OCI-LY3 (cell line): ENCODE results near the gene DUT.

Source experiments
- H2AFZ ChIP-seq: fragments of 200-600, 300-600 bp; shearing (Covaris generic); 2 replicates; pipeline ENCODE4 v1.6.0; 2014; ENCODE audit warnings: antibody characterized with exemption, low read depth, low read length
- H3K27ac ChIP-seq: fragments of 200-600, 300-600 bp; sonication (generic); 2 replicates; pipeline ENCODE4 v1.5.1; 2014; ENCODE audit warnings: mild to moderate bottlenecking, low read length, moderate library complexity, mixed read lengths
- H3K27me3 ChIP-seq: fragments of 200-600, 300-600 bp; sonication (generic); 2 replicates; pipeline ENCODE4 v1.6.1; 2014; ENCODE audit warnings: low read depth, low read length, mixed read lengths
- H3K36me3 ChIP-seq: fragments of 200-600, 300-600 bp; sonication (generic); replicated peaks from 2 replicates; pipeline ENCODE3; 2014; ENCODE audit warnings: low read depth, low read length, mixed read lengths
- H3K4me1 ChIP-seq: fragments of 300-600, 200-600 bp; sonication (generic); 2 replicates; pipeline ENCODE4 v1.6.1; 2014; ENCODE audit warnings: low read length, mixed read lengths
- H3K4me2 ChIP-seq: fragments of 200-600, 300-600 bp; sonication (generic); 2 replicates; pipeline ENCODE4 v1.6.1; 2014; ENCODE audit warnings: low read length, mixed read lengths
- H3K4me3 ChIP-seq: fragments of 300-600, 200-600 bp; sonication (generic); 2 replicates; pipeline ENCODE4 v1.5.1; 2014; ENCODE audit warnings: antibody characterized with exemption, mild to moderate bottlenecking, low read length, moderate library complexity
- H3K79me2 ChIP-seq: fragments of 300-600, 200-600 bp; shearing (Covaris generic); 2 replicates; pipeline ENCODE4 v1.6.1; 2014; ENCODE audit warnings: mild to moderate bottlenecking, low read length, mixed read lengths
- H3K9ac ChIP-seq: fragments of 300-600, 200-600 bp; shearing (Covaris generic); 2 replicates; pipeline ENCODE4 v1.6.0; 2014; ENCODE audit warnings: mild to moderate bottlenecking, low read length, moderate library complexity
- H3K9me3 ChIP-seq: fragments of 200-600, 300-600 bp; shearing (Covaris generic); 2 replicates; pipeline ENCODE4 v1.6.1; 2014; ENCODE audit warnings: low read length, mixed read lengths; ENCODE audit not compliant: insufficient read depth
- H4K20me1 ChIP-seq: fragments of 200-600, 300-600 bp; sonication (generic); 2 replicates; pipeline ENCODE4 v1.6.1; 2016; ENCODE audit warnings: low read length, mixed read lengths; ENCODE audit not compliant: insufficient read depth
- EZH2phosphoT487 ChIP-seq: fragments of 200-600 bp; shearing (Covaris generic); IDR thresholded peaks from 2 replicates; pipeline ENCODE4 v1.6.1; 2018; ENCODE audit warnings: antibody characterized with exemption, mixed run types, low read depth
- TF ChIP-seq, protein P1 (sequence below): fragments of 200-600, 300-600 bp; sonication (generic); IDR thresholded peaks from 2 replicates; pipeline ENCODE4 v1.5.1; 2014; ENCODE audit warnings: antibody characterized with exemption, low read length, low read depth

Gene DUT

DNA sequence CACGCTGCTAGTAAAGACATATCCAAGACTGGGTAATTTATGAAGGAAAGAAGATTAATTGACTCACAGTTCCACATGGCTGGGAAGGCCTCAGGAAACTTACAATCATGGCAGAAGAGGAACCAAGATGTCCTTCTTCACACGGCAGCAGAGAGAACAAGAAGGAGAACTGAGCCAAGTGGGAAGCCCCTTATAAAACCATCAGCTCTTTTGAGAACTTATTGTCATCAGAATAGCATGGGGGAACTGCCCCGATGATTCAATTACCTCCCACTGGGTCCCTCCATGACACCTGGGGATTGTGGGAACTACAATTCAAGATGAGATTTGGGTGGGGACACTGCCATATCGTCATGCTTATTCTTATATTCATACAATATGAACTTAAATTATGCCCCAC, 49.0 kb downstream of the DUT start:
- Histone ChIP-seq H3K27ac (peak overlapping the region; percentile 3; the same call in 1 of the 2 replicates), H2AFZ (no peak overlapping the region), H3K9ac (no peak overlapping the region), H3K36me3 (peaks cover 11% of the 10 kb centered on the region), H3K4me3 (no peak overlapping the region), H3K79me2 (no peaks in the 10 kb centered on the region), H4K20me1 (no peaks in the 10 kb centered on the region), H3K4me2 (no peak overlapping the region), H3K9me3 (peaks cover 6% of the 10 kb centered on the region; the same call in 1 of the 2 replicates), H3K27me3 (no peaks in the 10 kb centered on the region), H3K4me1 (peaks cover 22% of the 10 kb centered on the region)
- TF ChIP-seq, protein P1, sequence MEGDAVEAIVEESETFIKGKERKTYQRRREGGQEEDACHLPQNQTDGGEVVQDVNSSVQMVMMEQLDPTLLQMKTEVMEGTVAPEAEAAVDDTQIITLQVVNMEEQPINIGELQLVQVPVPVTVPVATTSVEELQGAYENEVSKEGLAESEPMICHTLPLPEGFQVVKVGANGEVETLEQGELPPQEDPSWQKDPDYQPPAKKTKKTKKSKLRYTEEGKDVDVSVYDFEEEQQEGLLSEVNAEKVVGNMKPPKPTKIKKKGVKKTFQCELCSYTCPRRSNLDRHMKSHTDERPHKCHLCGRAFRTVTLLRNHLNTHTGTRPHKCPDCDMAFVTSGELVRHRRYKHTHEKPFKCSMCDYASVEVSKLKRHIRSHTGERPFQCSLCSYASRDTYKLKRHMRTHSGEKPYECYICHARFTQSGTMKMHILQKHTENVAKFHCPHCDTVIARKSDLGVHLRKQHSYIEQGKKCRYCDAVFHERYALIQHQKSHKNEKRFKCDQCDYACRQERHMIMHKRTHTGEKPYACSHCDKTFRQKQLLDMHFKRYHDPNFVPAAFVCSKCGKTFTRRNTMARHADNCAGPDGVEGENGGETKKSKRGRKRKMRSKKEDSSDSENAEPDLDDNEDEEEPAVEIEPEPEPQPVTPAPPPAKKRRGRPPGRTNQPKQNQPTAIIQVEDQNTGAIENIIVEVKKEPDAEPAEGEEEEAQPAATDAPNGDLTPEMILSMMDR = no peak
- no peak for TF ChIP-seq EZH2phosphoT487

DNA sequence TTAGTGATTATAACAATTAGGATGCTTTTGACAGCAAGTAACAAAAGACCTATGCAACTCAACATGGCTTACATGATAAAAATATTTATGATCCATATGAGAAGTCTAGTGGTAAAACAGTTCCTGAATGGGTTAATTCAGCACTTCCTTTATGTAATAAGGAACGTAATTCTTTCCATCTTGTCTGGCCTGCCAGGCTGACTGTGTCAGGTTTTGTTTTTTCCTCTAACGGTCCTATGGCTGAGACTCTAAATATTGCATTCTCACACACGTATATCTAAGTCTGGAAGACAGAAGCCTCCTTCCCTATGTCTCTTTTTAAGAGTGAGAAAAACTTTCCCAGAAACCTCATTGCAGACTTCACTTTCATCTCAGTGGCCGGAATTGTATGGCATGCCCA, 50.6 kb downstream of the DUT start:
- Histone ChIP-seq H3K27ac (no peak overlapping the region), H3K9me3 (peaks cover 6% of the 10 kb centered on the region; the same call in 1 of the 2 replicates), H2AFZ (no peak overlapping the region), H3K4me3 (no peak overlapping the region), H3K9ac (no peak overlapping the region), H3K27me3 (no peaks in the 10 kb centered on the region), H3K36me3 (peaks cover 11% of the 10 kb centered on the region), H3K79me2 (no peaks in the 10 kb centered on the region), H3K4me2 (no peak overlapping the region), H4K20me1 (no peaks in the 10 kb centered on the region), H3K4me1 (peaks cover 22% of the 10 kb centered on the region)
- TF ChIP-seq, protein P1 = no peak
- TF ChIP-seq EZH2phosphoT487 = no peak

DNA sequence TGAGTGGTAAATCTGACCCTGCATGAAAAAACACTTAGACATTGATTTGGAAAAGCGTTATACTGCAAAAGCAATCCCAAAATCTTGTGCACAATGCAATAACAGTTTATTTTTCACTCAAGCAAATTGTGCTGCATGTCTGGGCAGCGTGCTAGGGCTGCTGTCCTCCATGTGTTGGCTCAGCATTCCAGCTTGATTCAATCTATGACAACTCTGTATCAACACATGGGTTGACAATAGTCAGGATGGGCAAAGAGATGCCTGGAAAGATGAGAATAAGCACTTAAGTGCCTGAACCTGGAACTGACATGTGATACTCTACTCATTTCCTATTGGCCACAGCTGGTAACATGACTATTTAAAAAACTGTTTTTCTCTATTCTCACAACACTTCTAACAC, 51.8 kb downstream of the DUT start:
- no peaks in the 10 kb centered on the region for H4K20me1 ChIP-seq
- H3K4me2 ChIP-seq = no peak overlapping the region
- H3K36me3 ChIP-seq = peaks cover 11% of the 10 kb centered on the region
- no peak overlapping the region for H2AFZ ChIP-seq
- H3K4me1 ChIP-seq = peaks cover 18% of the 10 kb centered on the region
- H3K79me2 ChIP-seq = no peaks in the 10 kb centered on the region
- no peak overlapping the region for H3K4me3 ChIP-seq
- H3K27ac ChIP-seq = no peak overlapping the region
- H3K9ac ChIP-seq = no peak overlapping the region
- H3K9me3 ChIP-seq = peaks cover 6% of the 10 kb centered on the region; the same call in 1 of the 2 replicates
- no peaks in the 10 kb centered on the region for H3K27me3 ChIP-seq
- no peak for TF ChIP-seq EZH2phosphoT487
- TF ChIP-seq, protein P1 = no peak

DNA sequence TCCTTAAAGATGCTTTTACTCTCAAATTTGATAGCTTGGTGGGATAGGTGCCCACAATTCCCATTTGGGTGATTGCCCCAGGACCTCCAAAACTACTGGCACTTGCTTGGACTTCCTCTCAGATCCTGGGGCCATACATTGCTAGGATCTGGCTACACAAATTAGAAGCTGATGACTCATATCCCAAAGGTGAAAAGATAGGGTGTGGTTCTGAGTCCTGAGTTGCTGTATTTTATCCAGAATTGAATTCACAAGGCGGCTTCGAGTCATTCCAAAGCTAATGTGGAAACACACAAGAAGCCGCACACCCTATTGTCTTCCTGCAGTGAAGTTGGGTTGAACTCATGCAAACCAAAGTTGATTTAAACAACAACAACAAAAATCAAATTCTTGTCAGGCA, 53.4 kb downstream of the DUT start:
- H3K27me3 ChIP-seq = no peaks in the 10 kb centered on the region
- H3K4me3 ChIP-seq = no peak overlapping the region
- H3K9ac ChIP-seq = no peak overlapping the region
- no peaks in the 10 kb centered on the region for H3K79me2 ChIP-seq
- TF ChIP-seq, protein P1 = no peak
- no peak for TF ChIP-seq EZH2phosphoT487
- H3K4me1 ChIP-seq = peaks cover 11% of the 10 kb centered on the region
- H2AFZ ChIP-seq = no peak overlapping the region
- no peak overlapping the region for H3K27ac ChIP-seq
- no peak overlapping the region for H3K4me2 ChIP-seq
- no peaks in the 10 kb centered on the region for H4K20me1 ChIP-seq
- peaks cover 4% of the 10 kb centered on the region; the same call in 1 of the 2 replicates for H3K9me3 ChIP-seq
- H3K36me3 ChIP-seq = peaks cover 8% of the 10 kb centered on the region
